Smooth muscle cell (in vitro differentiated cells): ENCODE results near the gene NR2F1-AS1. TPM values are rescaled to one million over a fixed set of nuclear protein-coding genes. Genes with fewer than 3 reads are reported as not detected.

Source experiments
- DNase-seq: peaks from one replicate; lab custom pipeline; 2025; ENCODE audit not compliant: unreplicated experiment; lab: John Stamatoyannopoulos, UW
- H2AFZ ChIP-seq: fragments of 200-600 bp; sonication (generic); 2 replicates; pipeline ENCODE4 v1.6.0; 2016; ENCODE audit warnings: antibody characterized with exemption, low read depth, mild to moderate bottlenecking
- H3F3A ChIP-seq: fragments of 200-600 bp; sonication (generic); 2 replicates; pipeline ENCODE4 v1.6.0; 2017; ENCODE audit warnings: antibody characterized with exemption, low read depth
- H3K27ac ChIP-seq: fragments of 200-600 bp; sonication (generic); 2 replicates; pipeline ENCODE4 v1.5.1; 2016; ENCODE audit warnings: low read depth, mild to moderate bottlenecking
- H3K27me3 ChIP-seq: fragments of 200-600 bp; sonication (generic); 2 replicates; pipeline ENCODE4 v1.6.1; 2016; ENCODE audit warnings: low read depth, mild to moderate bottlenecking
- H3K36me3 ChIP-seq: fragments of 200-600 bp; sonication (generic); 2 replicates; pipeline ENCODE4 v1.5.1; 2016; ENCODE audit warnings: low read depth
- H3K4me1 ChIP-seq: fragments of 200-600 bp; sonication (generic); 2 replicates; pipeline ENCODE4 v1.5.1; 2016; ENCODE audit warnings: low read depth
- H3K4me2 ChIP-seq: fragments of 200-600 bp; sonication (generic); 2 replicates; pipeline ENCODE4 v1.6.0; 2016; ENCODE audit warnings: mild to moderate bottlenecking
- H3K4me3 ChIP-seq: fragments of 200-600 bp; sonication (generic); 2 replicates; pipeline ENCODE4 v1.5.1; 2016; ENCODE audit warnings: mild to moderate bottlenecking
- H3K79me2 ChIP-seq: fragments of 200-600 bp; sonication (generic); 2 replicates; pipeline ENCODE4 v1.6.0; 2016; ENCODE audit warnings: low read depth, mild to moderate bottlenecking
- H3K9ac ChIP-seq: fragments of 200-600 bp; sonication (generic); 2 replicates; pipeline ENCODE4 v1.6.0; 2016; ENCODE audit warnings: low read depth
- H3K9me3 ChIP-seq: fragments of 200-600 bp; sonication (generic); replicated peaks from 2 replicates; pipeline ENCODE4 v1.5.1; 2016; ENCODE audit warnings: low read depth
- H4K20me1 ChIP-seq: fragments of 200-600 bp; sonication (generic); 2 replicates; pipeline ENCODE4 v1.6.0; 2016; ENCODE audit warnings: low read depth
- WGBS: methylation state at CpG from one replicate; pipeline ENCODE4 v1.1.7; 2016; ENCODE audit warnings: low lambda C conversion rate; 5-methylcytosine and 5-hydroxymethylcytosine counted together
- polyA plus RNA-seq: library from polyadenylated mRNA; unstranded; fragments of >200 nt; fragmentation: Nextera tagmentation; extraction: Ambion mirVana; gene quantifications from 2 replicates; pipeline ENCODE4 v1.2.1, GENCODE V29; 2016
- total RNA-seq: library from RNA; depleted of rRNA; stranded (reverse); fragments of >200 nt; gene quantifications from 2 replicates; pipeline ENCODE4 v1.2.3, GENCODE V29; 2014
- TF ChIP-seq, protein P1 (sequence below): fragments of 200-600 bp; sonication (generic); IDR thresholded peaks from 2 replicates; pipeline ENCODE4 v1.5.1; 2017; ENCODE audit warnings: borderline replicate concordance, mild to moderate bottlenecking, antibody characterized with exemption; ENCODE audit not compliant: insufficient read depth, poor library complexity, severe bottlenecking

The NR2F1-AS1 gene
- total and polyA plus RNA-seq, 2 experiments from 2014 or later: 18.7 to 26.1 TPM

DNA sequence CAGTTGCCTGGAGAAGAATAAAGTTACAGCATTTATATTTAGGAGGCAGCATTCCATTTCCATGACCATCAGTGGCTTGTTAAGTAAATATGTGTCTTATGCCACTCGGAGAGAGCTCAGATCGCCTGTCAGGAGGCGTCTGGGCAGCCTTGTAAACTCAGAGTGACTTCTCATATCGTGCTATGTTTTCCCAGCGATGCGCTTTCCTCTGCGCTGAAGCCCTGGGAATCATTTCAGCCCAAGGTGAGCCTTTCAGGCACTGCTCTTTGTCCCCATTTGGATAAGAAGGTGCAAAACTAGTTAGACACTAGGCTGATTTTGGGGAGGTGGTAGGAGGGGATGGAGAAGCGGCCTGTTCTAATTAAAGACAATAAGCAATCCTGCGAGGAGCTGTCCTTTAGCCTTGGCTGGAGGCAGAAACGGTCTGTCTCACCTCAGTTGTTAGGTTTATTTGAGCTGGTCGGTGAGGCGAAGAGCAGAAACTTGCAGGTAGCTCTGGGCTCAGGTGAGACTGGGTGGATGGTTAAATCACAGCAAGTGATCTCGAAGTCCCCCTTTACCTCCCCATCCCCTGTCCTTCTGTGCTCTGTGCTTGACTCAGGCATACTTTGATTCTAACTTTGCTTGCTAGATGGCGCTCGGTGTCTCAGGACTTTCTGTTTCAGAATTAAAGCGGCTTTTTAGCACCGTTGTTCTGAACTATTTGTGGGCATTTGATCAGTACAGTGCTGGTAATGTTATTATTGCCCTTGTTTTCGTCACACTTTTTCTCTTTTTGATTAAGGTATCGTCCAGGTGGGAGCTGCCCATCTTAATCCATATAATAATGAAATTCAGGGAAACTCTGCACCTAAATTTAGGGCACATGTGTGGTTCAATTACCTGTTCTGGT, 26.6 kb upstream of the NR2F1-AS1 start:
- Histone ChIP-seq H3K9me3 (no peaks in the 10 kb centered on the region), H3K27me3 (peaks cover 99% of the 10 kb centered on the region), H3K27ac (no peak overlapping the region), H3K9ac (no peak overlapping the region), H3K4me2 (peak overlapping the region; percentile 79), H4K20me1 (peaks cover 4% of the 10 kb centered on the region), H3K4me1 (peaks cover 21% of the 10 kb centered on the region), H3K4me3 (no peak overlapping the region), H3F3A (peaks cover 7% of the 10 kb centered on the region), H3K79me2 (no peaks in the 10 kb centered on the region), H3K36me3 (no peaks in the 10 kb centered on the region), H2AFZ (no peak overlapping the region)
- WGBS: 2% methylated on average over 19 of the region's 19 CpGs
- TF ChIP-seq, protein P1, sequence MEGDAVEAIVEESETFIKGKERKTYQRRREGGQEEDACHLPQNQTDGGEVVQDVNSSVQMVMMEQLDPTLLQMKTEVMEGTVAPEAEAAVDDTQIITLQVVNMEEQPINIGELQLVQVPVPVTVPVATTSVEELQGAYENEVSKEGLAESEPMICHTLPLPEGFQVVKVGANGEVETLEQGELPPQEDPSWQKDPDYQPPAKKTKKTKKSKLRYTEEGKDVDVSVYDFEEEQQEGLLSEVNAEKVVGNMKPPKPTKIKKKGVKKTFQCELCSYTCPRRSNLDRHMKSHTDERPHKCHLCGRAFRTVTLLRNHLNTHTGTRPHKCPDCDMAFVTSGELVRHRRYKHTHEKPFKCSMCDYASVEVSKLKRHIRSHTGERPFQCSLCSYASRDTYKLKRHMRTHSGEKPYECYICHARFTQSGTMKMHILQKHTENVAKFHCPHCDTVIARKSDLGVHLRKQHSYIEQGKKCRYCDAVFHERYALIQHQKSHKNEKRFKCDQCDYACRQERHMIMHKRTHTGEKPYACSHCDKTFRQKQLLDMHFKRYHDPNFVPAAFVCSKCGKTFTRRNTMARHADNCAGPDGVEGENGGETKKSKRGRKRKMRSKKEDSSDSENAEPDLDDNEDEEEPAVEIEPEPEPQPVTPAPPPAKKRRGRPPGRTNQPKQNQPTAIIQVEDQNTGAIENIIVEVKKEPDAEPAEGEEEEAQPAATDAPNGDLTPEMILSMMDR: peak; percentile 23
- no peak for DNase-seq

DNA sequence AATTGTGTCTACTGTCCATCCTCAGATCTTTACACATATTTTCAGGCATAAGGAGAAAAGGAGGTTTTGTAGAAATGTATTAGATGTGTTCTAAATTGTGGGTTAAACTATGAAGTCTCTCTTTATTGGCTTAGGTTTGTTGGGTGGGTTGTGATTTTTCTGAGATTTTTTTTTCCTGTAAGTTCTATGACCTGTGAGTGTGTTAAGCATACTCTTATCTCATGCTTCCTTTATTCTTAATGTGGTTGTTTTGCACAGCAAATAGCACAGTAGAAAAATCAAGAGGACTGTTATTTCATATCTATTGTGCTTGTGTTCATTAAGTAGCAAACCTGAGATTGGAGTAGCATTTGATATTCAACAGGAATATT, 25.3 kb upstream of the NR2F1-AS1 start:
- TF ChIP-seq, protein P1: no peak
- no peak overlapping the region for H3K4me2 ChIP-seq
- no peak for DNase-seq
- H3K27me3 ChIP-seq: peaks cover 100% of the 10 kb centered on the region
- no peaks in the 10 kb centered on the region for H3K79me2 ChIP-seq
- no peaks in the 10 kb centered on the region for H3K9me3 ChIP-seq
- no peaks in the 10 kb centered on the region for H3K36me3 ChIP-seq
- H3K4me1 ChIP-seq: peaks cover 16% of the 10 kb centered on the region
- no peak overlapping the region for H3K27ac ChIP-seq
- no peak overlapping the region for H3K4me3 ChIP-seq
- no peak overlapping the region for H3K9ac ChIP-seq
- H2AFZ ChIP-seq: no peak overlapping the region
- H4K20me1 ChIP-seq: no peaks in the 10 kb centered on the region
- peaks cover 5% of the 10 kb centered on the region for H3F3A ChIP-seq

DNA sequence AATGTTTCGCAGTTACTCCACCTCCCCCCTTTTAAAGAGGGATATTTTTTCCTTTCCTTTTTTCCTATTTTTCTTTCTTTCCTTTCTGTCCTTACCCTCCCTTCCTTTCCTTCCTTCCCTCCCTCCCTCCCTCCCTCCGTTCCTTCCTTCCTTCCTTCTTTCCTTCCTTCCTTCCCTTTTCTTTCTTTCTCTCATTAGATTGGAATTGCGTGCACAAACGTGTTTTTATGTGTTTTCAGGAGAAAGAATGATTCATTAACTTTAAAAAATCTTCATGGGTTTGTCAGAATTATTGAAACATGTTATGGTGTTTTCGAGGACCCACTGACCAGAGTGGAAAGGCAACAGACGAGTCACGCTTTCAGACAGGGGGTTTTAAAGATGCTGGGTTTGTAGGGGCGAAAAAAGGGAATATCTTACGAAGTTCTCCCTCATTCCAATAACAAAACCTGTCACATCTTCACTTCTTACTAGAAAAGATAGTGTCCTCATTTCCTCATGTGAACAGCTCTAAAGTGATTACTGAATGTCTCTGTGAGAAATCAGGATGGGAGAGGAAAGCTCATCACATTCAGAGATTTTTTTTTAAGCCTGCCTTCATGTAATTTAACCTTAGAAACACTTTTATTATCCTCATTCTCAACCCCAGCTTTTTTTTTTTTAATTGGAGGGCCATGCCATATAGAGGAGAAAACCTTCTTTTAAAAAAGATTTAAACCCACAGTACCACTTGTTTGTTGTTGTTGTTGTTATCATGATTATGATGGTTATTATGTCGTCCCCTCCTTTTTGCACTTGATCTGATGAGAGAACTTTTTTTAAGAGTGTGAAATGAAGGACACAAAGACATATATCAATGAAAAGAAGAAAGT, 23.9 kb upstream of the NR2F1-AS1 start:
- no peak for DNase-seq
- Histone ChIP-seq H3K4me3 (no peak overlapping the region), H3K9ac (no peak overlapping the region), H3K27me3 (peaks cover 100% of the 10 kb centered on the region), H3K4me1 (peaks cover 16% of the 10 kb centered on the region), H2AFZ (no peak overlapping the region), H3K79me2 (no peaks in the 10 kb centered on the region), H3F3A (peaks cover 5% of the 10 kb centered on the region), H3K36me3 (no peaks in the 10 kb centered on the region), H3K4me2 (peak overlapping the region; percentile 77), H3K27ac (no peak overlapping the region), H4K20me1 (no peaks in the 10 kb centered on the region), H3K9me3 (no peaks in the 10 kb centered on the region)
- TF ChIP-seq, protein P1: no peak
- WGBS: 19% methylated on average over 10 of the region's 10 CpGs
